ENCODE measurements around the gene INSC. TPM values are rescaled to one million over a fixed set of nuclear protein-coding genes. Genes with fewer than 3 reads are reported as not detected.
A peak's percentile ranks its signal among the peaks of the same experiment; 100 is the strongest.

The INSC gene
- polyA plus RNA-seq, 3 donors from 2014 or later = 0.59 to 1.4 TPM; not detected in 1

- H3K9me3 Mint-ChIP-seq = no peaks in the 10 kb centered on the region
- no peaks in the 10 kb centered on the region for H3K4me1 Mint-ChIP-seq
- DNase-seq = no peak
- H3K27ac Mint-ChIP-seq = no peak overlapping the region
- no peaks in the 10 kb centered on the region for H3K36me3 Mint-ChIP-seq
- peaks cover 0 to 15% (median 8%) of the 10 kb centered on the region in 3 donors for H3K27me3 Mint-ChIP-seq (ENCODE audit: low read depth in 3 of 3)
- H3K4me3 Mint-ChIP-seq = no peak overlapping the region
Measured at GRCh38 chr11:15097411-15097810, 17.3 kb upstream of the INSC start.

GRCh38 chr11:15099267-15099666, 15.5 kb upstream of the INSC start:
- no peak for DNase-seq
- H3K36me3 Mint-ChIP-seq = no peaks in the 10 kb centered on the region
- no peak overlapping the region for H3K27ac Mint-ChIP-seq
- no peaks in the 10 kb centered on the region for H3K4me1 Mint-ChIP-seq
- no peaks in the 10 kb centered on the region for H3K9me3 Mint-ChIP-seq
- H3K4me3 Mint-ChIP-seq = no peak overlapping the region
- peaks cover 0 to 15% (median 8%) of the 10 kb centered on the region in 3 donors for H3K27me3 Mint-ChIP-seq (ENCODE audit: low read depth in 3 of 3)

DNA sequence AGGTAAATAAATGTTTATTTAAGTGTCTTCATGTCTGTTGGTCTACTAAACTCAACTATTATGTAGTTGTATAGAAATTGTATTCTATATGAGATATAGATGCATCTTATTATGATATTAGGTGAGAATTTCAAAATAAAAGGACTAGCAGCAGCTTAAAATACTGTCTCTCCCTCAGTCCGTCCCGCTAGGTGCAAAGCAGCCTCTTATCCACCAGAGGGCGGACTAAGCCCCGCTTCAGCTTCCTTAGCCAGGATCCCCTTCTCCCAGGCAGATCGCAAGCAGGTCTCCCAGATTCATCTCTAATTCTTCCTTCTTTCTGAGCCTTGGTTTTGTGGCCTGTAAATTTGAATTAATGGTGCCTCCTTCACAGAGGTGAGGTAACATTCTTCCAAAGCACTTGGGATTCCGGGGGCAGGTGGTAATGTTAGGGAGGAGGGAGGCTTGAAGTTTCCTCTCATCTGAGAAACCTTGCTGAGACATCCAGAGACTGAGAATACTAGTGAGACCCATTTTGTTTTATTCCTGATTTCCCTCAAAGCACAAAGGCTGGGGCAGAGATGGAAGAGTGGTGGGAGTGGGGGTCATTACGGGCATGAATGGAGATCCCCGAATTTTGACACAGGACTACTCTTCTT, 13.5 kb upstream of the INSC start:
- Mint-ChIP-seq H3K27me3 (ENCODE audit: low read depth in 3 of 3) (peaks cover 0 to 9% (median 5%) of the 10 kb centered on the region in 3 donors), H3K4me1 (no peaks in the 10 kb centered on the region), H3K4me3 (no peak overlapping the region), H3K36me3 (no peaks in the 10 kb centered on the region), H3K9me3 (no peaks in the 10 kb centered on the region), H3K27ac (no peak overlapping the region)
- peak; percentile 31 to 46 (median 40) for DNase-seq

DNA sequence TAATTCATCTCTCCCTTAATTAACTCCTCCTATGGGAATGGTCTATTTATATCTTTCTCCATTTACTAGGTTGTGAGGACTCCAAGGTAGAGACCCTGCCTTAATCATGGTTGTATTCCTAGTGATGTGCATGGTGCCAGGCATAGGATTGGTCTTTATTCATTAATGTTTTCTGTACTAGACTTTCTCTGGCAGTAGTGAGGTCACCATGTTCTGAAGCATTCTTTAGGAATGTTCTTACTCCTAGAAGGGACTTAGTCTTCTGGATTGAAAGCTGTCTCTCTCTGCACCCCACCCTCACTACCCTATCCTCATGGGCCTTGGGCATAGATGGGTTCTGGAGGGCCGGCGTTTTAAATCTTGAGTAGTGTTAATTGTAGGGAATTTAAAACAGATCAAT, 10.6 kb upstream of the INSC start:
- peaks cover 0 to 10% (median 0%) of the 10 kb centered on the region in 3 donors for H3K27me3 Mint-ChIP-seq (ENCODE audit: low read depth in 3 of 3)
- no peak overlapping the region for H3K4me3 Mint-ChIP-seq
- H3K36me3 Mint-ChIP-seq = no peaks in the 10 kb centered on the region
- H3K27ac Mint-ChIP-seq = no peak overlapping the region
- H3K4me1 Mint-ChIP-seq = no peaks in the 10 kb centered on the region
- no peaks in the 10 kb centered on the region for H3K9me3 Mint-ChIP-seq
- DNase-seq = no peak

DNA sequence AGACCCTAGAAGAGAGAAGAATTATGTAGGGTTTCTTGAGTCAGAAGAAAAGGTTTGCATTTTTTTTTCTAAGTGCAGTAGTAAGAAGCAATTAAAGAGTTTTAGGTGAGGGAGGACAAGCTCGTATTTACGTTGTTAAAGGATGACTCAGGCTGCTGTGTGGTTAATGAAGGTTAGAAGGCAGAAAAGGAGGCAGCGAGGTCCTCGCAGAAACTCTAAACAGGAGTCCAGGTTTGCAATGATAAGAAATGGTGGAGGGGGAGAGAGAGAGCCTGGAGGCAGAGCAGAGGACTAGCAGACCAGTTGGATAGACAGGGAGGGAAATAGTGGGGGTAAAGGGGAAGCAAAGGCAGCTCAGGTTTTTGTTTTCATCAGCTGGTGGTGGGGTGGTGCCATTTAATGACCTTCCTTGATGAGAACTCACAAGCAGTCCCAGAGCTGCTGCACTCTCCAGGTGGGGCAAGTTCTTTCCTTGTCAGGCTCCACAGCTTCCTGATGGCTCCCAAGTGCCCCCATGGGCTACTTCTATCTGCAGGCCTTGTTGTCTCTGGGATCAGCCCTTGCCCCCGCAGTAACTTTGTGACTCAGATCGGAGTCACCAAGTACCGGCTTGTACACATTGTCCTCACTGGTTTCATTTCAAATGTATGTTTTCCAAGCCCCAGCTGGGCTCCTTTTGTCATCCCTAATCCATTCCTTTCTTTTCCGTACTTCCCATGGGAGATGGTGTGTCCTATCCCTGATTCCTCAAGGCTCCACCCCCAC, 8.3 kb upstream of the INSC start:
- no peak overlapping the region for H3K4me3 Mint-ChIP-seq
- DNase-seq = no peak
- H3K27ac Mint-ChIP-seq = no peak overlapping the region
- H3K36me3 Mint-ChIP-seq = no peaks in the 10 kb centered on the region
- no peaks in the 10 kb centered on the region for H3K4me1 Mint-ChIP-seq
- H3K27me3 Mint-ChIP-seq (ENCODE audit: low read depth in 3 of 3) = peaks cover 0 to 5% (median 0%) of the 10 kb centered on the region in 3 donors
- no peaks in the 10 kb centered on the region for H3K9me3 Mint-ChIP-seq

DNA sequence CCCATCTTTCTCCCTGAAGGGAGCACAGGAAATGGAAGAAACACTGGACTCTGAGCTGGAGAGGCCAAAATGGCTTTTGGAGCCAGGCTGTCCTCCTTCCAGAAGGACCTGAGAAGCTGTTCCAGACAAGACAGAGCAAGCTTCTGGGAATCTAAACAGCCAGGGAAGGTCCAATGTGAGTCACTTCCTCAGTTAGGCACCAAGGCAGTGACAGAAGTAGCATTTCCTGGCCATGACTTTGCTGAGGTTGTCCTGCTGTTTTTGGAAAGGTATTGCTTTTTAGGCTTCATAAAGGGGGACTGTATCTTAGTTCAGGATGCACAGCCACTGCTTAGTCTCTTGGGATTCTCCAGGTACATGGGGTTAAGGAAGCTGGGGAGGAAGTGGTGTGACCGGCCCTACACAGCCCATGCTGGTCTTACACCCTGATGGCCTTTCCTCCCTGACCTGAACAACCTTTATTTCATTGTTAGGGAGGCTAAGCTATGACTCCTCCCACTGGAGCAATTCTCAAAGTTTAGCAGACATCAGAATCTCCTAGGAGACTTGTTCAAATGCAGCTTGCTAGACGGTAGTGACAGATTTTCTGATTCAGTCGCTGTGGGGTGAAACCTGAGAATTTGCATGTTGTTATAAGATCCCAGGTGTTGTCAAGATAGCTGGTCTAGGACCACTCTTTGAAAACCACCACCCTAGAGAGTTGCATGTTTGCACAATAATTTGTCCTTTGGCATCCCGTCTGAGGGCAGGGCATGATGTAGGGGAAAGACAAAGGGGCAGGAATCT, 6.8 kb upstream of the INSC start:
- Mint-ChIP-seq H3K4me3 (no peak overlapping the region), H3K27ac (no peak overlapping the region), H3K27me3 (ENCODE audit: low read depth in 3 of 3) (peaks cover 0 to 5% (median 0%) of the 10 kb centered on the region in 3 donors), H3K9me3 (no peaks in the 10 kb centered on the region), H3K4me1 (peaks cover 0 to 9% of the 10 kb centered on the region in 2 donors), H3K36me3 (no peaks in the 10 kb centered on the region)
- DNase-seq = no peak

GRCh38 chr11:15108592-15109130, 6.1 kb upstream of the INSC start:
- no peaks in the 10 kb centered on the region for H3K9me3 Mint-ChIP-seq
- H3K4me1 Mint-ChIP-seq = peaks cover 7 to 17% of the 10 kb centered on the region in 2 donors
- no peak for DNase-seq
- H3K36me3 Mint-ChIP-seq = no peaks in the 10 kb centered on the region
- peaks cover 2 to 8% (median 5%) of the 10 kb centered on the region in 3 donors for H3K27me3 Mint-ChIP-seq (ENCODE audit: low read depth in 3 of 3)
- no peak overlapping the region for H3K27ac Mint-ChIP-seq
- no peak overlapping the region for H3K4me3 Mint-ChIP-seq

DNA sequence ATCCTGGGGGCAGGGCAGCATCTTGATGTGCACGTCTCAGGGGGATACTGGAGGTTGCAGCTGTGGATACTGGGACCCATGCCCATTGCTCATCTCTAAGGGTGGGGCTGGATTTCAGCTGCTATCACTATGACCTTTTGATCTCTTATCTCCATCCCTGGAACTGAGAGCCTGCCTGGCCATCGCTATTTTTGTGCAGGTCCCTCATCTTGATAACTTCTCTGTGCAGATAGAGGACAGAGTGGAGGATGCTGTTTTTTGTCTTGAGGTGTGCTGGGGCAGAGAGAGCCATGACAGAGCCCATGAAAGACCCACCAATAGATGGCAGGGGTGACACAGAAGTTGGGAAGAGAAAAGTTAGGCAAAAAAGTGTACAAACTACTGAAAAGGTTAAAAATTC, 5.1 kb upstream of the INSC start:
- no peak overlapping the region for H3K4me3 Mint-ChIP-seq
- peaks cover 2 to 8% (median 5%) of the 10 kb centered on the region in 3 donors for H3K27me3 Mint-ChIP-seq (ENCODE audit: low read depth in 3 of 3)
- DNase-seq = no peak
- peaks cover 13 to 24% of the 10 kb centered on the region in 2 donors for H3K4me1 Mint-ChIP-seq
- no peak overlapping the region for H3K27ac Mint-ChIP-seq
- H3K36me3 Mint-ChIP-seq = no peaks in the 10 kb centered on the region
- H3K9me3 Mint-ChIP-seq = no peaks in the 10 kb centered on the region

DNA sequence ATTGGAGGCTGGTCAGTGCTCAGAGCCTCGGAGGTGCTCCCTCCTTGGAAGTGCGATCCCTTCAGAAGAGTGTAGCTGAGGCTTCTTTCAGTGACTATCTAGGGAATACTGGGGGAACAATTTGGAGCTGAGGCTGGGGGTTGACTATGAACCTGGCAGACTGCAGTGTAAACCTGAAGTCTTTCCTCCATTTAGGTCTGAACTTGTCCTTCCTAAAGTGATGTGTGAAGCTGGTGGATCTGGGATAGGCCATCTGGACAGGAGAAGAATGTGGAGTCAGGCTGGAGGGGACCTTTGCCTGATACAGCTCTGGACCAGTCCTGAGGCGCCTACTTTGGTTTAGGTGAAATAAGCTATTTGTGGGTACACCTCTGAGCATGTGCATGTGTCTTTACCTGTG, 3.5 kb upstream of the INSC start:
- Mint-ChIP-seq H3K36me3 (no peaks in the 10 kb centered on the region), H3K9me3 (no peaks in the 10 kb centered on the region), H3K27me3 (ENCODE audit: low read depth in 3 of 3) (peaks cover 2 to 8% (median 6%) of the 10 kb centered on the region in 3 donors), H3K4me1 (peaks cover 20 to 32% of the 10 kb centered on the region in 2 donors), H3K27ac (no peak overlapping the region), H3K4me3 (no peak overlapping the region)
- DNase-seq = no peak

GRCh38 chr11:15112131-15112541, 2.6 kb upstream of the INSC start:
- no peak overlapping the region for H3K27ac Mint-ChIP-seq

DNA sequence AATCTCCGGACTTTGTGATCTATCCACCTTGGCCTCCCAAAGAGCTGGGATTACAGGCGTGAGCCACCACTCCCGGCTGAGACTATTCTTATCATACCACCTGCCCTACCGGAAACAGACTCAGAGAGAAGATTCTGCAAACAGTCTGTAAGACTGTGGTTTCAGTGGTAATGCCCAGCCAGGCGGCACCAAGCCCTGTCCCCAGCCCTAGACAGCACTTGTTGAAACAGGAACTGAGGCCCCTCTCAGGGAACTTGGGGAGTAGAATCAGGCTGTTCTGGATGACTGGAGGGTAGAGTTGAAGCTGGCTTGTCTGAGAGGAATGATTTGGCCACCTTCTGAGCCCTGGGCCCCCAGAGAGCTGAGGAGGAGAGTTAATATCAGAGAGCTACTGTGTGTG, 1.3 kb upstream of the INSC start:
- Mint-ChIP-seq H3K4me1 (peaks cover 20 to 37% of the 10 kb centered on the region in 2 donors), H3K27me3 (ENCODE audit: low read depth in 3 of 3) (peaks cover 4 to 13% (median 9%) of the 10 kb centered on the region in 3 donors), H3K9me3 (no peaks in the 10 kb centered on the region), H3K27ac (peak overlapping the region in 2 of 6 donors; percentile 9 to 54), H3K36me3 (no peaks in the 10 kb centered on the region), H3K4me3 (peak overlapping the region; percentile 2 to 57 (median 28))
- peak; percentile 27 to 40 (median 38) for DNase-seq

More at GRCh38 chr11:15112131-15112541, 2.6 kb upstream of the INSC start:
- H3K36me3 Mint-ChIP-seq = no peaks in the 10 kb centered on the region
- no peak overlapping the region for H3K4me3 Mint-ChIP-seq
- H3K9me3 Mint-ChIP-seq = no peaks in the 10 kb centered on the region
- H3K27me3 Mint-ChIP-seq (ENCODE audit: low read depth in 3 of 3) = peaks cover 4 to 13% (median 8%) of the 10 kb centered on the region in 3 donors
- H3K4me1 Mint-ChIP-seq = peaks cover 20 to 32% of the 10 kb centered on the region in 2 donors
- no peak for DNase-seq

GRCh38 chr11:15115686-15116085, 963 bp downstream of the INSC start:
- no peak overlapping the region for H3K4me3 Mint-ChIP-seq
- no peak overlapping the region for H3K27ac Mint-ChIP-seq
- no peaks in the 10 kb centered on the region for H3K9me3 Mint-ChIP-seq
- DNase-seq = no peak
- H3K27me3 Mint-ChIP-seq (ENCODE audit: low read depth in 3 of 3) = peaks cover 4 to 12% (median 11%) of the 10 kb centered on the region in 3 donors
- no peaks in the 10 kb centered on the region for H3K36me3 Mint-ChIP-seq
- H3K4me1 Mint-ChIP-seq = peaks cover 29 to 60% of the 10 kb centered on the region in 2 donors

DNA sequence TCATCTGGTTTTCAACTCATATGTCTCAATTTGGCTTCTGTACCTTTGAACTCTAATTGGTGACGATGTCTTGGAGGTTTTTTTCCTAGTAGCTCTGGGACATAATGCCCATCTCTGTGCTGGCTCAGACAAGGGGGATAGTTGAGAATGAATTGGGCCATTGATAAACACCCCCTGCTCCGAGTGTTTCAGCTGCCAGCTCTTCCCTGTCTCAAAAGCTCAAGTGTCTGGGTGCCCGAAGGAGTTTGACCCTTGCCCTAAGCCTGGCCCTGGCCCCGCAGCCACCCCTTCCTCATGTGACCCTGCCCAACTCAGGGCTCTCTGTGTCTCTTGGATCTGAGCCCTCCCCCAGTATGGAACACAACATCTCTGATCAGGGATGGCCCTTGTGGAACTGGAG, 3.0 kb downstream of the INSC start:
- H3K27me3 Mint-ChIP-seq (ENCODE audit: low read depth in 3 of 3) = peaks cover 4 to 17% (median 11%) of the 10 kb centered on the region in 3 donors
- H3K4me1 Mint-ChIP-seq = peaks cover 29 to 52% of the 10 kb centered on the region in 2 donors
- H3K36me3 Mint-ChIP-seq = no peaks in the 10 kb centered on the region
- H3K4me3 Mint-ChIP-seq = no peak overlapping the region
- H3K27ac Mint-ChIP-seq = no peak overlapping the region
- DNase-seq = no peak
- no peaks in the 10 kb centered on the region for H3K9me3 Mint-ChIP-seq
